ENCODE results near the gene C8G.
A peak's percentile ranks its signal among the peaks of the same experiment; 100 is the strongest.

C8G gene

GRCh38 chr9:136985853-136986252, 40.8 kb downstream of the C8G start:
- DNase-seq, result no peak

GRCh38 chr9:136988872-136989271, 43.8 kb downstream of the C8G start:
- no peak for DNase-seq

- no peak for DNase-seq
Measured at GRCh38 chr9:136990242-136990911, 45.3 kb downstream of the C8G start.

- peak; percentile 93 for DNase-seq
Measured at GRCh38 chr9:136991993-136992818, 47.2 kb downstream of the C8G start, which contains the start of gene PAXX. TSS of gene PAXX (plus strand) at chr9:136992422. CDS start at chr9:136992444, 22 bp downstream.

- DNase-seq, result no peak
Measured at GRCh38 chr9:136992819-136993369, 47.9 kb downstream of the C8G start.

DNA sequence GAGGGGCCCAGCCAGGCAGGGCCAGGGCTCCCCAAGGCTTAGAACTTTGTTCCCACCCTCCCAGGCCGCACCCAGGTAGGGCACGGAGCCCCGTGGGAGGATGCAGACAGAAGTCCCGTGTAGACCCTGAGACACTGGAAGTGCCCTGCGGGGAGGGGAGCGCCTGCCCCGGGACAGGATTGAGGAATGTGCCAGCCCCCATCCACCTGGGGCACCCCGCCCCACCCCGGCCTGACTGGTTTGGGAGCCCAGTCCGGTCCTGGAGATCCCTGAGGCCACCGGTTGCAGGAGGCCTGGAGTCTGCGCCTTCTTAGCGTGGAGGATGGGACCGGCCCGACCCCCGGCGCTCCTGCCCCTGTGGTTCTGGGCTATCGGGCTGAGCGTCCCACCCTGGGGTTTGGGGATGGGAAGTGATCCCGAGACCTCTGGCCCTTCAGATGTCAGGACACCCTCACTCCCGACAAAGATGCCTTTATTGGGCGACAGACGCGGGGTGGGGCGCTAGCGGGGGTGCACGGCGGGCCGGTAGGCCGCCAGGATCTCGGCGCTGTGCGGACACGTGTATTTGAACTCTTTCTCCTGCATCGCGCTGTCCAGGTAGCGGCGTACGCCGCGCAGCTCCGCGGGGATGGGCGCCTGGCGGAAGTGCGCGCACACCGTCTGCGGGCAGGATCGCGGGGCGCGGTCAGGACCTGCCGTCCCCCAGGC, 49.3 kb downstream of the C8G start:
- DNase-seq, result no peak

- DNase-seq, result no peak
Measured at GRCh38 chr9:136994888-136995230, 49.8 kb downstream of the C8G start.

GRCh38 chr9:136995362-136995761, 50.3 kb downstream of the C8G start:
- DNase-seq, result no peak

DNA sequence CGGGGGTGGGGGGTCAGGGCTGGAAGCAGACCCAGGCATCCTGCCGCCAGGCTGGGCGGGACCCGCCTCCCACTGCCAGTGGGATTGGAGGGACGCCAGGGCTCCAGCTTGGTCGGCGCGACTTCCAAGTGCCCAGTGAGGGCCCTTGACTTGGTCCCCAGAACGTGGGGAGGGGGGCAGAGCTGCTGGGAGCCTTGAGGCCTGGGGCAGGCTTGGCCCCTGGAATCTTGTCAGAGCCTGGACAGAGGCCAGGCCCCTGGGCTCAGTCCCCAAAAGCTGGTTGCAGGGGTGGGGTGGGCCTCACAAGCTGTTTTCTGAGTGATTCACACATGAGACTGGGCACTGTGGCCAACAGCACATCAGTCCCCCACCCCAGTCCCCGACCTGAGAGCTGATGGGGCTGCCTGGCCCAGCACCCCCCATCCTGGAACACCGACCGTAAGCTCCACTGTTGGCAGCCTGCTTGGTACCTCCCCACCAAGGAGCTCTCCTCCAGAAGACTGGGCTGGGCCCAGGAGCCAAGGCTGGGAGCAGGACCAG, 50.8 kb downstream of the C8G start:
- DNase-seq, result no peak
